ENCODE results near the gene GABRD. TPM values are rescaled to one million over a fixed set of nuclear protein-coding genes. Genes with fewer than 3 reads are reported as not detected.
"Not testable (repeated sequence)": the region's sequence is repeated elsewhere in the genome, so short reads cannot be mapped to it uniquely, and the experiment has no call there.

GABRD gene
- total RNA-seq, 1 experiment from 2014 or later = not detected

GRCh38 chr1:1979482-1980165 is 39.5 kb upstream of the GABRD start:
- Histone ChIP-seq H3K9me2 (ENCODE audit: insufficient read depth) (no peaks in the 10 kb centered on the region), H3K36me3 (ENCODE audit: low read depth) (no peaks in the 10 kb centered on the region), H3K9me3 (ENCODE audit: insufficient read depth, low read depth) (no peaks in the 10 kb centered on the region), H3K4me3 (no peak overlapping the region), H3K4me2 (no peak overlapping the region), H3K4me1 (replicated peaks; ENCODE audit: insufficient read depth) (no peaks in the 10 kb centered on the region), H4K20me1 (ENCODE audit: insufficient read depth) (no peaks in the 10 kb centered on the region), H3F3A (ENCODE audit: insufficient read depth, low read depth) (no peaks in the 10 kb centered on the region), H3K27me3 (ENCODE audit: insufficient read depth, low read depth) (peaks cover 28% of the 10 kb centered on the region), H3K27ac (no peak overlapping the region), H3K79me2 (ENCODE audit: low read depth) (no peaks in the 10 kb centered on the region), H2AFZ (no peak overlapping the region)
- no TSS peak for BruUV-seq (replicated peaks)
- intact Hi-C loops (cut with micrococcal nuclease; ENCODE audit: unreplicated experiment) = no loop called here
- no peak for DNase-seq
- TF ChIP-seq CTCF (conservative IDR thresholded peaks at IDR 0.05) (no peak), EZH2 (IDR thresholded peaks at IDR 0.05; ENCODE audit: low read depth) (no peak)
- ChIA-PET CTCF (no interaction called here), POLR2A (ENCODE audit: unreplicated experiment) (no interaction called here)

- H3K4me1 ChIP-seq (replicated peaks; ENCODE audit: insufficient read depth) = no peaks in the 10 kb centered on the region
- H2AFZ ChIP-seq = no peak overlapping the region
- no peaks in the 10 kb centered on the region for H3K36me3 ChIP-seq (ENCODE audit: low read depth)
- no peak for TF ChIP-seq CTCF (conservative IDR thresholded peaks at IDR 0.05)
- TF ChIP-seq EZH2 (IDR thresholded peaks at IDR 0.05; ENCODE audit: low read depth) = no peak
- no peak overlapping the region for H3K4me3 ChIP-seq
- H3K27ac ChIP-seq = no peak overlapping the region
- no peak overlapping the region for H3K4me2 ChIP-seq
- H3K27me3 ChIP-seq (ENCODE audit: insufficient read depth, low read depth) = peaks cover 18% of the 10 kb centered on the region
- no peaks in the 10 kb centered on the region for H3K9me2 ChIP-seq (ENCODE audit: insufficient read depth)
- DNase-seq = no peak
- CTCF ChIA-PET = no interaction called here
- H3K9me3 ChIP-seq (ENCODE audit: insufficient read depth, low read depth) = no peaks in the 10 kb centered on the region
- intact Hi-C loops (cut with micrococcal nuclease; ENCODE audit: unreplicated experiment) = no loop called here
- no peaks in the 10 kb centered on the region for H3F3A ChIP-seq (ENCODE audit: insufficient read depth, low read depth)
- POLR2A ChIA-PET (ENCODE audit: unreplicated experiment) = no interaction called here
- no peaks in the 10 kb centered on the region for H3K79me2 ChIP-seq (ENCODE audit: low read depth)
- no peaks in the 10 kb centered on the region for H4K20me1 ChIP-seq (ENCODE audit: insufficient read depth)
- BruUV-seq (replicated peaks) = no TSS peak
These were observed 38.5 kb upstream of the GABRD start for GRCh38 chr1:1980467-1981141.

- Histone ChIP-seq H3K9me3 (ENCODE audit: insufficient read depth, low read depth) (no peaks in the 10 kb centered on the region), H3K4me2 (no peak overlapping the region), H3K9me2 (ENCODE audit: insufficient read depth) (no peaks in the 10 kb centered on the region), H2AFZ (no peak overlapping the region), H3K79me2 (ENCODE audit: low read depth) (no peaks in the 10 kb centered on the region), H4K20me1 (ENCODE audit: insufficient read depth) (no peaks in the 10 kb centered on the region), H3K4me1 (replicated peaks; ENCODE audit: insufficient read depth) (no peaks in the 10 kb centered on the region), H3F3A (ENCODE audit: insufficient read depth, low read depth) (no peaks in the 10 kb centered on the region), H3K4me3 (no peak overlapping the region), H3K27ac (no peak overlapping the region), H3K27me3 (ENCODE audit: insufficient read depth, low read depth) (peaks cover 15% of the 10 kb centered on the region), H3K36me3 (ENCODE audit: low read depth) (no peaks in the 10 kb centered on the region)
- CTCF ChIA-PET = no interaction called here
- intact Hi-C loops (cut with micrococcal nuclease; ENCODE audit: unreplicated experiment) = no loop called here
- TF ChIP-seq EZH2 (IDR thresholded peaks at IDR 0.05; ENCODE audit: low read depth) = no peak
- no peak for TF ChIP-seq CTCF (conservative IDR thresholded peaks at IDR 0.05)
- POLR2A ChIA-PET (ENCODE audit: unreplicated experiment) = no interaction called here
- BruUV-seq (replicated peaks) = no TSS peak
- DNase-seq = no peak
These were observed 38.0 kb upstream of the GABRD start for GRCh38 chr1:1981142-1981500.

- CTCF ChIA-PET; H3K9me3 ChIP-seq (ENCODE audit: insufficient read depth, low read depth); POLR2A ChIA-PET (ENCODE audit: unreplicated experiment); H3K36me3 ChIP-seq (ENCODE audit: low read depth); H3K9me2 ChIP-seq (ENCODE audit: insufficient read depth); H3K4me3 ChIP-seq; H3K27ac ChIP-seq; H3K4me1 ChIP-seq (replicated peaks; ENCODE audit: insufficient read depth); intact Hi-C loops (cut with micrococcal nuclease; ENCODE audit: unreplicated experiment); DNase-seq; H4K20me1 ChIP-seq (ENCODE audit: insufficient read depth); BruUV-seq (replicated peaks); H3K79me2 ChIP-seq (ENCODE audit: low read depth); H3F3A ChIP-seq (ENCODE audit: insufficient read depth, low read depth); H3K4me2 ChIP-seq; H2AFZ ChIP-seq: not testable (repeated sequence)
- peaks cover 13% of the 10 kb centered on the region for H3K27me3 ChIP-seq (ENCODE audit: insufficient read depth, low read depth)
These were observed 37.4 kb upstream of the GABRD start for GRCh38 chr1:1981631-1982327.

Measured in PC-9 (cell line).